OCI-LY7 (cell line): ENCODE data around the gene CACNA1B. TPM values are rescaled to one million over a fixed set of nuclear protein-coding genes. Genes with fewer than 3 reads are reported as not detected.

Experiments used
- BruUV-seq: library from RNA; stranded (reverse); fragments of 400-500 nt; replicated peaks from 2 replicates; lab custom pipeline; 2021; lab: Mats Ljungman, UMichigan
- CTCF ChIA-PET: fragments of 300-600 bp; sonication (Branson Sonifier 250); formaldehyde crosslinking; loops from one replicate; lab custom pipeline; 2022; ENCODE audit warnings: antibody characterized with exemption; ENCODE audit not compliant: unreplicated experiment; lab: Charles Lee
- POLR2A ChIA-PET: fragments of 300-600 bp; sonication (Branson Sonifier 250); formaldehyde crosslinking; loops from one replicate; lab custom pipeline; 2022; ENCODE audit warnings: antibody characterized with exemption; lab: Charles Lee
- DNase-seq: peaks from one replicate; pipeline ENCODE4 v3.0.0-alpha.2; 2015; ENCODE audit warnings: low spot score
- H2AFZ ChIP-seq: fragments of 200-600 bp; sonication (generic), shearing (Covaris generic); 2 replicates; pipeline ENCODE4 v1.6.1; 2014; ENCODE audit warnings: mild to moderate bottlenecking, antibody characterized with exemption, low read length, moderate library complexity
- H3K27ac ChIP-seq: fragments of 200-600 bp; sonication (generic); 2 replicates; pipeline ENCODE4 v1.5.1; 2014; ENCODE audit warnings: mixed run types, low read depth, mild to moderate bottlenecking, moderate library complexity, low read length, inconsistent platforms; ENCODE audit not compliant: poor library complexity, severe bottlenecking
- H3K36me3 ChIP-seq: fragments of 200-600 bp; sonication (generic); 2 replicates; pipeline ENCODE4 v1.6.1; 2014; ENCODE audit warnings: mild to moderate bottlenecking, antibody characterized with exemption, low read length, moderate library complexity, mixed read lengths; ENCODE audit not compliant: insufficient read depth
- H3K4me1 ChIP-seq: fragments of 200-600 bp; sonication (generic); 2 replicates; pipeline ENCODE4 v1.5.1; 2014; ENCODE audit warnings: mild to moderate bottlenecking, low read length; ENCODE audit not compliant: insufficient read depth, poor library complexity, severe bottlenecking
- H3K4me2 ChIP-seq: fragments of 200-600 bp; sonication (generic); 2 replicates; pipeline ENCODE4 v1.6.1; 2014; ENCODE audit warnings: mild to moderate bottlenecking, low read length
- H3K4me3 ChIP-seq: fragments of 200-600 bp; sonication (generic); 2 replicates; pipeline ENCODE4 v1.5.1; 2014; ENCODE audit warnings: mild to moderate bottlenecking, low read depth, low read length; ENCODE audit not compliant: poor library complexity, severe bottlenecking
- H3K79me2 ChIP-seq: fragments of 200-600 bp; sonication (generic); 2 replicates; pipeline ENCODE4 v1.6.1; 2016; ENCODE audit warnings: low read depth, mild to moderate bottlenecking, low read length, moderate library complexity, mixed read lengths; ENCODE audit not compliant: insufficient read depth
- H3K9me2 ChIP-seq: fragments of 200-600 bp; sonication (generic); 2 replicates; pipeline ENCODE4 v1.6.1; 2016; ENCODE audit warnings: mild to moderate bottlenecking, low read length, mixed read lengths; ENCODE audit not compliant: insufficient read depth
- H3K9me3 ChIP-seq: fragments of 200-600 bp; sonication (generic); 2 replicates; pipeline ENCODE4 v1.6.1; 2014; ENCODE audit warnings: mild to moderate bottlenecking, mixed run types, low read length, mixed read lengths
- H4K20me1 ChIP-seq: fragments of 200-600 bp; sonication (generic); 2 replicates; pipeline ENCODE4 v1.6.1; 2014; ENCODE audit warnings: mild to moderate bottlenecking, antibody characterized with exemption, low read length, moderate library complexity, mixed read lengths; ENCODE audit not compliant: insufficient read depth
- EZH2phosphoT487 ChIP-seq: fragments of 200-600 bp; sonication (generic); IDR thresholded peaks from 2 replicates; pipeline ENCODE4 v1.6.1; 2018; ENCODE audit warnings: low read depth, borderline replicate concordance, mild to moderate bottlenecking, mixed run types, antibody characterized with exemption, low read length, moderate library complexity, mixed read lengths
- intact Hi-C: fragments of 100-400 bp; cut with micrococcal nuclease; formaldehyde crosslinking; loops from one replicate; pipeline ENCODE4 v1.10.0; 2022; ENCODE audit not compliant: unreplicated experiment
- total RNA-seq, 2 experiments: library from RNA; depleted of rRNA in 1 of 2; stranded (reverse); fragments of >200 nt in 1 of 2; shearing (Covaris generic) in 1 of 2; gene quantifications; 2 replicates each; pipeline ENCODE4 v1.2.3, GENCODE V29; 2014 to 2022
- TF ChIP-seq, protein P1 (sequence below): fragments of 200-600 bp; sonication (generic); conservative IDR thresholded peaks from 2 replicates; pipeline ENCODE4 v1.5.1; 2014; ENCODE audit warnings: mild to moderate bottlenecking, antibody characterized with exemption, low read length, moderate library complexity, mixed read lengths

The CACNA1B gene
- total RNA-seq, 2 experiments from 2014 or later: not detected

DNA sequence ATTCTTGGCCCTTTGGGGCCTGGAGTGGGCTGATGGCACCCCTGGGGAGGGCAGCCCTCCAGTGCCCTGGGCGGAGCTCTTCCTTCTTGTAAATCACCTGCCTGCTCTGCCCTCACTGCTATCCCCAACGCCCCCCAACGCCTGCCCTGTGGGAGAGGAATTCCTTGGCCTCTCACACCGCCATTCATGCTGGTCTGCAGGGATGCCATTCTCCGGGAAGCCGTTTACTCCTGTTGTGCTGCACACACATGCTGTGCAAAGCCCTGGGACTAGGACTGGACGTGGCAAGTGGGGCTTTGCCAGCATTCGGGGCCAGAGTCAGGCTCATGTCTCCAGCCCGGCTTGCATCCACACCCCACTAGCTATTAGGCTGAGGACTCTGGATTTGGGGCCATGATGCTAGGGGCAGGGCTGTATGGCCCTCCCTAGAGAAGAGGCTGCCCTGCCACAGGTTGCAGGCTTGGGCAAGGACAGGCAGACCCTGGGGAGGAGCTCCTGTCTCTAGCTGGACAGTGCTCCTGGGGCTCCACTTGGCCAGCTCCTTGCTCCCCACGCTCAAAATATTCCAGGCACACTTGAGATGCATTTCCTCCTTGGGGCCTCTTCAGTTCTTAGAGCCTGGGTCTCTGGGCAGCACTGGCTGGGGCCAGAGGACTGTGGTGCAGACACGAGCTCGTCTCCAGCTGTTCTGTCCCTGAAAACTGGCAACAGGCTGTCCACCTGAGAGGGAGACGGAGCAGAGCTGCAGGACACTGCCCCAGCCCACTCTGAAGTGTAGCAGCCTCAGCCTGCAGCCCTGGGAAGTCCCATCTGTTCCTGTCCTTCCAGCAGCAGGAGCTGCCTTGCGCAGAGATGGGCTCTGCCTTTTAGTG, 226.9 kb downstream of the CACNA1B start:
- Histone ChIP-seq H3K27ac (no peak overlapping the region), H3K4me3 (no peak overlapping the region), H4K20me1 (no peaks in the 10 kb centered on the region), H3K4me2 (no peak overlapping the region), H3K36me3 (no peaks in the 10 kb centered on the region), H3K9me3 (no peaks in the 10 kb centered on the region), H2AFZ (no peak overlapping the region), H3K9me2 (no peaks in the 10 kb centered on the region), H3K79me2 (no peaks in the 10 kb centered on the region), H3K4me1 (no peaks in the 10 kb centered on the region)
- DNase-seq: no peak
- intact Hi-C loops: no loop called here
- BruUV-seq: no TSS peak
- ChIA-PET CTCF (no interaction called here), POLR2A (interaction anchor here (0.8 kb wide), 1 partner anchor 11 kb away, joined by 3 read pairs; no protein-coding TSS in a partner anchor)
- TF ChIP-seq EZH2phosphoT487: no peak
- TF ChIP-seq, protein P1, sequence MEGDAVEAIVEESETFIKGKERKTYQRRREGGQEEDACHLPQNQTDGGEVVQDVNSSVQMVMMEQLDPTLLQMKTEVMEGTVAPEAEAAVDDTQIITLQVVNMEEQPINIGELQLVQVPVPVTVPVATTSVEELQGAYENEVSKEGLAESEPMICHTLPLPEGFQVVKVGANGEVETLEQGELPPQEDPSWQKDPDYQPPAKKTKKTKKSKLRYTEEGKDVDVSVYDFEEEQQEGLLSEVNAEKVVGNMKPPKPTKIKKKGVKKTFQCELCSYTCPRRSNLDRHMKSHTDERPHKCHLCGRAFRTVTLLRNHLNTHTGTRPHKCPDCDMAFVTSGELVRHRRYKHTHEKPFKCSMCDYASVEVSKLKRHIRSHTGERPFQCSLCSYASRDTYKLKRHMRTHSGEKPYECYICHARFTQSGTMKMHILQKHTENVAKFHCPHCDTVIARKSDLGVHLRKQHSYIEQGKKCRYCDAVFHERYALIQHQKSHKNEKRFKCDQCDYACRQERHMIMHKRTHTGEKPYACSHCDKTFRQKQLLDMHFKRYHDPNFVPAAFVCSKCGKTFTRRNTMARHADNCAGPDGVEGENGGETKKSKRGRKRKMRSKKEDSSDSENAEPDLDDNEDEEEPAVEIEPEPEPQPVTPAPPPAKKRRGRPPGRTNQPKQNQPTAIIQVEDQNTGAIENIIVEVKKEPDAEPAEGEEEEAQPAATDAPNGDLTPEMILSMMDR: no peak

GRCh38 chr9:138105123-138105415, 227.5 kb downstream of the CACNA1B start:
- H3K36me3 ChIP-seq: no peaks in the 10 kb centered on the region
- DNase-seq: no peak
- H3K4me2 ChIP-seq: no peak overlapping the region
- POLR2A ChIA-PET: no interaction called here
- intact Hi-C loops: no loop called here
- no peaks in the 10 kb centered on the region for H3K9me2 ChIP-seq
- BruUV-seq: no TSS peak
- no peaks in the 10 kb centered on the region for H3K9me3 ChIP-seq
- H2AFZ ChIP-seq: no peak overlapping the region
- CTCF ChIA-PET: no interaction called here
- H3K27ac ChIP-seq: no peak overlapping the region
- no peaks in the 10 kb centered on the region for H3K4me1 ChIP-seq
- H4K20me1 ChIP-seq: no peaks in the 10 kb centered on the region
- no peaks in the 10 kb centered on the region for H3K79me2 ChIP-seq
- TF ChIP-seq, protein P1: no peak
- no peak for TF ChIP-seq EZH2phosphoT487
- no peak overlapping the region for H3K4me3 ChIP-seq
